ENCODE measurements around the gene MAGI2. TPM values are rescaled to one million over a fixed set of nuclear protein-coding genes. Genes with fewer than 3 reads are reported as not detected.

The MAGI2 gene
- total RNA-seq, 4 donors from 2014 or later, result 7.8 to 44.7 (median 21.1) TPM

GRCh38 chr7:79377097-79377496, 76.4 kb downstream of the MAGI2 start:
- WGBS, 2 donors (ENCODE audit: low coverage in 1 of 2), result 77 to 79% methylated on average over 4 of the region's 4 CpGs
- no peaks in the 10 kb centered on the region for H3K4me1 ChIP-seq

GRCh38 chr7:79376299-79377025, 77.0 kb downstream of the MAGI2 start:
- 87 to 88% methylated on average over 4 to 5 of the region's 5 CpGs for WGBS, 2 donors (ENCODE audit: low coverage in 1 of 2)
- TF ChIP-seq EP300 (IDR thresholded peaks at IDR 0.05) (no peak), POLR2AphosphoS5 (IDR thresholded peaks at IDR 0.05) (no peak), CTCF (IDR thresholded peaks at IDR 0.05) (no peak), POLR2A (IDR thresholded peaks at IDR 0.05) (no peak)
- no peak for ATAC-seq

More at GRCh38 chr7:79377097-79377496, 76.4 kb downstream of the MAGI2 start:
- no peaks in the 10 kb centered on the region for H3K27me3 ChIP-seq
- TF ChIP-seq EP300 (IDR thresholded peaks at IDR 0.05) (no peak), CTCF (IDR thresholded peaks at IDR 0.05) (no peak), POLR2AphosphoS5 (IDR thresholded peaks at IDR 0.05) (no peak), POLR2A (IDR thresholded peaks at IDR 0.05) (no peak)
- no peak for ATAC-seq
- H3K9me3 ChIP-seq, result no peaks in the 10 kb centered on the region
- H3K4me3 ChIP-seq, result no peak overlapping the region
- H3K36me3 ChIP-seq, result no peaks in the 10 kb centered on the region
- no peak overlapping the region for H3K27ac ChIP-seq

GRCh38 chr7:79361214-79361613, 92.3 kb downstream of the MAGI2 start:
- Histone ChIP-seq H3K4me1 (no peaks in the 10 kb centered on the region), H3K4me3 (no peak overlapping the region), H3K36me3 (no peaks in the 10 kb centered on the region), H3K9me3 (no peaks in the 10 kb centered on the region), H3K27me3 (no peaks in the 10 kb centered on the region), H3K27ac (no peak overlapping the region)
- ATAC-seq, result no peak
- no peak for TF ChIP-seq EP300 (IDR thresholded peaks at IDR 0.05)
- no peak for TF ChIP-seq CTCF (IDR thresholded peaks at IDR 0.05)
- TF ChIP-seq POLR2A (IDR thresholded peaks at IDR 0.05), result no peak
- no peak for TF ChIP-seq POLR2AphosphoS5 (IDR thresholded peaks at IDR 0.05)
- 69 to 83% methylated on average over 2 of the region's 2 CpGs for WGBS, 2 donors (ENCODE audit: low coverage in 1 of 2)

More at GRCh38 chr7:79376299-79377025, 77.0 kb downstream of the MAGI2 start:
- Histone ChIP-seq H3K9me3 (no peaks in the 10 kb centered on the region), H3K27ac (no peak overlapping the region), H3K4me3 (no peak overlapping the region), H3K27me3 (no peaks in the 10 kb centered on the region), H3K36me3 (no peaks in the 10 kb centered on the region), H3K4me1 (no peaks in the 10 kb centered on the region)

GRCh38 chr7:79359827-79360226, 93.6 kb downstream of the MAGI2 start:
- no peak for ATAC-seq
- H3K4me1 ChIP-seq, result no peaks in the 10 kb centered on the region
- 87 to 88% methylated on average over 1 of the region's 1 CpG for WGBS, 2 donors (ENCODE audit: low coverage in 1 of 2)

More at GRCh38 chr7:79359827-79360226, 93.6 kb downstream of the MAGI2 start:
- no peaks in the 10 kb centered on the region for H3K36me3 ChIP-seq
- H3K4me3 ChIP-seq, result no peak overlapping the region
- no peaks in the 10 kb centered on the region for H3K27me3 ChIP-seq
- H3K9me3 ChIP-seq, result no peaks in the 10 kb centered on the region
- H3K27ac ChIP-seq, result no peak overlapping the region
- no peak for TF ChIP-seq EP300 (IDR thresholded peaks at IDR 0.05)
- no peak for TF ChIP-seq POLR2A (IDR thresholded peaks at IDR 0.05)
- TF ChIP-seq CTCF (IDR thresholded peaks at IDR 0.05), result no peak
- TF ChIP-seq POLR2AphosphoS5 (IDR thresholded peaks at IDR 0.05), result no peak
